ENCODE measurements around the gene PCBD1. TPM values are rescaled to one million over a fixed set of nuclear protein-coding genes. Genes with fewer than 3 reads are reported as not detected.

PCBD1 gene
- total RNA-seq (ENCODE audit: low replicate concordance): 3.4 and 23.7 TPM in 2 replicates

- H3K4me3 ChIP-seq (ENCODE audit: low read depth, low read length): peak within 1 kb of the TSS; percentile 81
- peak; percentile 63 for DNase-seq (ENCODE audit: low read depth)
- no peak for TF ChIP-seq CTCF (IDR thresholded peaks at IDR 0.05; ENCODE audit: insufficient read depth, low read length)
Observed at GRCh38 chr10:70887804-70888800, at the start of gene PCBD1. Gene PCBD1, minus strand, starts transcription at chr10:70888565. Its CDS starts 32 bp downstream, at chr10:70888533.

GRCh38 chr10:70937661-70938060, 49.3 kb upstream of the PCBD1 start:
- H3K4me3 ChIP-seq (ENCODE audit: low read depth, low read length): no peak overlapping the region
- DNase-seq (ENCODE audit: low read depth): no peak
- TF ChIP-seq CTCF (IDR thresholded peaks at IDR 0.05; ENCODE audit: insufficient read depth, low read length): no peak

GRCh38 chr10:70936111-70936510, 47.7 kb upstream of the PCBD1 start:
- H3K4me3 ChIP-seq (ENCODE audit: low read depth, low read length): no peak overlapping the region
- DNase-seq (ENCODE audit: low read depth): no peak
- TF ChIP-seq CTCF (IDR thresholded peaks at IDR 0.05; ENCODE audit: insufficient read depth, low read length): no peak

GRCh38 chr10:70935631-70936030, 47.3 kb upstream of the PCBD1 start:
- H3K4me3 ChIP-seq (ENCODE audit: low read depth, low read length): no peak overlapping the region
- no peak for TF ChIP-seq CTCF (IDR thresholded peaks at IDR 0.05; ENCODE audit: insufficient read depth, low read length)
- no peak for DNase-seq (ENCODE audit: low read depth)

- H3K4me3 ChIP-seq (ENCODE audit: low read depth, low read length): no peak overlapping the region
- no peak for TF ChIP-seq CTCF (IDR thresholded peaks at IDR 0.05; ENCODE audit: insufficient read depth, low read length)
- DNase-seq (ENCODE audit: low read depth): no peak
Observed at GRCh38 chr10:70935125-70935625, 46.8 kb upstream of the PCBD1 start.

- DNase-seq (ENCODE audit: low read depth): no peak
- TF ChIP-seq CTCF (IDR thresholded peaks at IDR 0.05; ENCODE audit: insufficient read depth, low read length): no peak
- H3K4me3 ChIP-seq (ENCODE audit: low read depth, low read length): no peak overlapping the region
Observed at GRCh38 chr10:70934701-70935100, 46.3 kb upstream of the PCBD1 start.

Measured in fibroblast of the aortic adventitia (primary cell).